ENCODE data around the gene LENG1. TPM values are rescaled to one million over a fixed set of nuclear protein-coding genes. Genes with fewer than 3 reads are reported as not detected.
A peak's percentile ranks its signal among the peaks of the same experiment; 100 is the strongest.

Gene LENG1
- total RNA-seq, 1 donor = 4.7 TPM

DNA sequence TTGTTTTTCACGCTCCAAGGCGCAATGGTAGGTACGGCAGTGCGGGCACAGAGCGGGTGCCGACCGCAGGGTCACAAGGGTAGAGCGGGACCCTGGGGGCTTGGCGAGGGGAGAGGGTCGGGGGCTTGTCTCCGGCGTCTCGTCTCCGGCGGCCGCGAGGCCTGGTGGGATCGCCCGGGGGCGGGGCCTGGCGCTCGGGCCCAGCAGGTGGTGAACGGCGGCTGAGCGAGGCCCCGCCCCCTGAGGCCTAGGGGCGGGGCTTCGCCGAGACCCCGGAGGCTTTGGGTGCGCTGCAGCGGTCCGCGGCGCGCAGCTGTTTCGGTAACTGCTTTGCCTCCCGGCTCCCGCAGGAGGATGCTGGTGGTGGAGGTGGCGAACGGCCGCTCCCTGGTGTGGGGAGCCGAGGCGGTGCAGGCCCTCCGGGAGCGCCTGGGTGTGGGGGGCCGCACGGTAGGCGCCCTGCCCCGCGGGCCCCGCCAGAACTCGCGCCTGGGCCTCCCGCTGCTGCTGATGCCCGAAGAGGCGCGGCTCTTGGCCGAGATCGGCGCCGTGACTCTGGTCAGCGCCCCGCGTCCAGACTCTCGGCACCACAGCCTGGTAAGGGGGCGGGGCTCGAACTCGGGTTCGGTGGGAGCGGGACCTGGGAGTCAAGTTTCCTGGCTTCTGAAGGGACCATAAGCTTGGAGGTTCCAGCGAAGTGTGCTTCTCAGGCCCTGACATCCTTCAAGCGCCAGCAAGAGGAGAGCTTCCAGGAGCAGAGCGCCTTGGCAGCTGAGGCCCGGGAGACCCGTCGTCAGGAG, 31.7 kb upstream of the LENG1 start, which contains the start of gene TSEN34:
TSEN34 (plus strand) TSS at position 298 of the 800 bp plus-strand sequence; CDS start at position 355, 57 bp downstream.
- peak; percentile 95 for DNase-seq (ENCODE audit: insufficient read length, low spot score, missing footprints)
- Histone ChIP-seq H4K20me1 (ENCODE audit: insufficient read depth, low read length) (peaks cover 10% of the 10 kb centered on the region), H3K27ac (ENCODE audit: low read depth, low read length) (peak within 1 kb of the TSS; percentile 94), H2AFZ (ENCODE audit: low read length) (peak within 1 kb of the TSS; percentile 98), H3K4me2 (ENCODE audit: insufficient read depth, low read length) (peak within 1 kb of the TSS; percentile 95), H3K27me3 (ENCODE audit: insufficient read depth, low read length) (no peaks in the 10 kb centered on the region), H3K9me3 (ENCODE audit: low read depth, low read length) (no peaks in the 10 kb centered on the region), H3K79me2 (ENCODE audit: insufficient read depth, low read length) (peaks cover 48% of the 10 kb centered on the region), H3K36me3 (ENCODE audit: insufficient read depth, low read length) (peaks cover 25% of the 10 kb centered on the region), H3K4me3 (ENCODE audit: insufficient read depth, low read length) (peak within 1 kb of the TSS; percentile 86), H3K4me1 (ENCODE audit: insufficient read depth, low read length) (peaks cover 19% of the 10 kb centered on the region)
- TF ChIP-seq, protein P1, sequence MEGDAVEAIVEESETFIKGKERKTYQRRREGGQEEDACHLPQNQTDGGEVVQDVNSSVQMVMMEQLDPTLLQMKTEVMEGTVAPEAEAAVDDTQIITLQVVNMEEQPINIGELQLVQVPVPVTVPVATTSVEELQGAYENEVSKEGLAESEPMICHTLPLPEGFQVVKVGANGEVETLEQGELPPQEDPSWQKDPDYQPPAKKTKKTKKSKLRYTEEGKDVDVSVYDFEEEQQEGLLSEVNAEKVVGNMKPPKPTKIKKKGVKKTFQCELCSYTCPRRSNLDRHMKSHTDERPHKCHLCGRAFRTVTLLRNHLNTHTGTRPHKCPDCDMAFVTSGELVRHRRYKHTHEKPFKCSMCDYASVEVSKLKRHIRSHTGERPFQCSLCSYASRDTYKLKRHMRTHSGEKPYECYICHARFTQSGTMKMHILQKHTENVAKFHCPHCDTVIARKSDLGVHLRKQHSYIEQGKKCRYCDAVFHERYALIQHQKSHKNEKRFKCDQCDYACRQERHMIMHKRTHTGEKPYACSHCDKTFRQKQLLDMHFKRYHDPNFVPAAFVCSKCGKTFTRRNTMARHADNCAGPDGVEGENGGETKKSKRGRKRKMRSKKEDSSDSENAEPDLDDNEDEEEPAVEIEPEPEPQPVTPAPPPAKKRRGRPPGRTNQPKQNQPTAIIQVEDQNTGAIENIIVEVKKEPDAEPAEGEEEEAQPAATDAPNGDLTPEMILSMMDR (IDR thresholded peaks at IDR 0.05; ENCODE audit: extremely low read depth, low read depth, low read length) = no peak

DNA sequence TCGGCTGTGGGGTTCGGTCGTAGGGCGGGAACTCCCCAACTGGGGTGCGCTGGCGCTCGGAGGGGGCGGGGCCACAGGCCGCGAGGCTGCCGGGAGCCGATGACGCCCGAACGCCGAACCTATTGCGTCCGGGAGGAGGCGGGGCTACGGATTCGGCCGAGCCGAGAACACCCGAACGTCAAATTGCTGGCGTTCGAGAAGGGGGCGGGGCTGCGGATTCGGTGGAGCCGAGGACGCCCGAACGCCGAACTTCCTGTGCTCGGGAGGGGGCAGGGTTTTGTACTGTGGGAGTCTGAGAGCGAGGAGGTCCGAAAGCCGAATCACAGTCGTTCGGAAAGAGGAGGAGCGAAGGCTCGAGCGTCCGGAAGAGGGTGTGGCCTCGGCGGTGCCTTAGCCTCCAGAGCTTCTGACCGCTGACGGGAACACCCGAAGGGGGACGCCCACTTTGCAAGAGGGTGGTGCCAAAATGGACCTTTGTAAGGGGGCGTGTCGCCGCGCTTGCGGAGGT, 31.0 kb upstream of the LENG1 start:
- H3K27ac ChIP-seq (ENCODE audit: low read depth, low read length) = peak overlapping the region; percentile 94
- peak overlapping the region; percentile 95 for H3K4me2 ChIP-seq (ENCODE audit: insufficient read depth, low read length)
- H2AFZ ChIP-seq (ENCODE audit: low read length) = peak overlapping the region; percentile 98
- TF ChIP-seq, protein P1 (IDR thresholded peaks at IDR 0.05; ENCODE audit: extremely low read depth, low read depth, low read length) = no peak
- H3K9me3 ChIP-seq (ENCODE audit: low read depth, low read length) = no peaks in the 10 kb centered on the region
- H3K36me3 ChIP-seq (ENCODE audit: insufficient read depth, low read length) = peaks cover 26% of the 10 kb centered on the region
- peaks cover 10% of the 10 kb centered on the region for H4K20me1 ChIP-seq (ENCODE audit: insufficient read depth, low read length)
- peaks cover 19% of the 10 kb centered on the region for H3K4me1 ChIP-seq (ENCODE audit: insufficient read depth, low read length)
- DNase-seq (ENCODE audit: insufficient read length, low spot score, missing footprints) = peak; percentile 97
- H3K79me2 ChIP-seq (ENCODE audit: insufficient read depth, low read length) = peaks cover 48% of the 10 kb centered on the region
- H3K27me3 ChIP-seq (ENCODE audit: insufficient read depth, low read length) = no peaks in the 10 kb centered on the region
- peak overlapping the region; percentile 86 for H3K4me3 ChIP-seq (ENCODE audit: insufficient read depth, low read length)

GRCh38 chr19:54189735-54190502, 30.4 kb upstream of the LENG1 start:
- H3K36me3 ChIP-seq (ENCODE audit: insufficient read depth, low read length) = peaks cover 26% of the 10 kb centered on the region
- H4K20me1 ChIP-seq (ENCODE audit: insufficient read depth, low read length) = peaks cover 10% of the 10 kb centered on the region
- H3K79me2 ChIP-seq (ENCODE audit: insufficient read depth, low read length) = peaks cover 48% of the 10 kb centered on the region
- peaks cover 19% of the 10 kb centered on the region for H3K4me1 ChIP-seq (ENCODE audit: insufficient read depth, low read length)
- peak overlapping the region; percentile 91 for H3K4me2 ChIP-seq (ENCODE audit: insufficient read depth, low read length)
- peak overlapping the region; percentile 86 for H3K4me3 ChIP-seq (ENCODE audit: insufficient read depth, low read length)
- no peaks in the 10 kb centered on the region for H3K27me3 ChIP-seq (ENCODE audit: insufficient read depth, low read length)
- peak overlapping the region; percentile 89 for H2AFZ ChIP-seq (ENCODE audit: low read length)
- no peaks in the 10 kb centered on the region for H3K9me3 ChIP-seq (ENCODE audit: low read depth, low read length)
- peak; percentile 99 for DNase-seq (ENCODE audit: insufficient read length, low spot score, missing footprints)
- TF ChIP-seq, protein P1 (IDR thresholded peaks at IDR 0.05; ENCODE audit: extremely low read depth, low read depth, low read length) = no peak
- peak overlapping the region; percentile 94 for H3K27ac ChIP-seq (ENCODE audit: low read depth, low read length)
